Measurements from ENCODE around the gene HNF4A.

Gene HNF4A

DNA sequence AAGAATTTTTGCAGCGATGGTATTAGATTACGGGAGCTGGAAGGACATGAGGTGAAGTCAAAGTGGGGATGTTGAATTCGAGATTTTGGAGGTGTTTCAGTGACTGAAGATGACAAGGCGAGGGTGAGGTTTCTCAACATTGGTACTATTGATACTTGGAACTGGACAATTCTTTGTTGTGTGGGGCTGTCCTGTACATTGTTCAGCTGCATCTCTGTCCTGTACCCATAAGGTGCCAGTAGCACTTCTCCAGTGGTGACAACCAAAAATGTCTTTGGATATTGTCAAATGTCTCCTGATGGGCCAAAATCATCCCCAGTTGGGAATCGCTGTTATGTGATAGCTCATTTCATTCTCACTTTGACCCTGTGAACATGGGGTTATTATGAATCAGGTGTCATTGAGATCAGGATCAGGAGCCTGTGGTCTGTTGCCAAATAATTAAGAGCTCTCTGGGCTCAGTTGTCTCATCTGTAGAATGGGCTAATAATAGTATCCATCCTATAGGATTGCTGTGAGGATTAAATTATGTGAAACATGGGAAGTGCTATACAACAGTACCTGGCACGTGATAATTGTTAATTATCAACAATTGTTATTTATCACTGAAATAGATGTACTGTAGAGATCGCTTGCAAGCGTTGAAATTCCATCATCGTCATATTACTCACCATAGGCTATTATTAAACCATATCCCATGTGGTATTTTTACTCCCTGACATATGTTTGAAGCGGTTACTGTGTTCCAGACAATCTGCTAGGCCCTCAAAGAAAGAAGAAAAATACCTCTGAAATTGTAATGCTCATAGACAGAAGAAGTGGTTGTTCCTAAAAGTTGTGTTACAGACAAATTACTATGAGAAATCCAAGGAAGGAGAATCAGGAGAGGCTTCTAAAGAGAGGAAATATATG, 71.6 kb downstream of the HNF4A start:
- DNase-seq = no peak

DNA sequence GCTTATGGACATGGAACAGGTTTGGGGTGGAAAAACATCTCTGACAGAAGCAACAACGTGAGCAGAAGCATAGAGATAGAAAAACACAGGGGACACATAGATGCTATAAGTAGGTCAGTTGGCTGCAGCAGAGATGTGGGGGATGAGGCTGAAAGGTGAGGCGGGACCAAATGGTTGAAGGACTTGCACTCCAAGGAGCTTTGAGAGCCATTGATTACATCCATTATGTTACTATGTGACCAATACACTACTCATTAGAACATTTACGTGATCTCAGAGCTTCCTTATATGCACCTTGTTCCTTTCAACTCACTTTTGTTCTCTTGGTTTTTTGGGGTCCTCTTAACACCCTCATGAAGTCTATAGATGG, 72.3 kb downstream of the HNF4A start:
- no peak for DNase-seq

DNA sequence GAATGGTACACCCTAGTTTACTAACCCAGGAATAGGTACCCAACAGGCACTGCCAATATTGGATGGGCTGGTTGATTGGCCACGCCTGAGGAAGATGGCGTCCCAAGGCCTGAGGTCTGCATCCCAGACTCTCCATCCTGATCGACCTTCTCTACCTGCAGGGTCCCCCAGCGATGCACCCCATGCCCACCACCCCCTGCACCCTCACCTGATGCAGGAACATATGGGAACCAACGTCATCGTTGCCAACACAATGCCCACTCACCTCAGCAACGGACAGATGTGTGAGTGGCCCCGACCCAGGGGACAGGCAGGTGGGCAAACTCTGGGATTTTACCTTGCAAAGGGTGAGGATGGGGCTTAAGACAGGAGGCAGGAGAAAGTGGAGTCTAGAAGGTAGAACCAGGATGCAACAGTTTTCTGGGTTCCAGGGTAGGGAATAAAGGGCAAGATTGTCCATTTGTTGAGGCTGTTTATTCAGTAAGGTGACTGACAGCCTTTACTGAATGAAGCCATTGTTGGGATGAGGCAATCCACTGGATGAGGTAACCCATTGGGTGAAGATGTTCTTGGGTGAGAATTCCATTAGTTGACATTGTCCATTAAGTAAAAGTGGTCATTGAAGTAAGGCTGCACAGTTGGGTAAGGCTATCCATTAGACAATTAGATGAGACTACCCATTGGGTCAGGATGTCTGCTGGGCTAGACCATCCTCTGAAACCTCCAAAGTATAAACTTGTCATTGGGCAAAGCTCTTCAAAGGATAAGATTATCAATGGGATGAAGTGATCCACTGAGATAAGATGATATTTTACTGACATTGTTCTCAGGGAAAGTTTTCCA, 72.9 kb downstream of the HNF4A start:
- no peak for DNase-seq

DNA sequence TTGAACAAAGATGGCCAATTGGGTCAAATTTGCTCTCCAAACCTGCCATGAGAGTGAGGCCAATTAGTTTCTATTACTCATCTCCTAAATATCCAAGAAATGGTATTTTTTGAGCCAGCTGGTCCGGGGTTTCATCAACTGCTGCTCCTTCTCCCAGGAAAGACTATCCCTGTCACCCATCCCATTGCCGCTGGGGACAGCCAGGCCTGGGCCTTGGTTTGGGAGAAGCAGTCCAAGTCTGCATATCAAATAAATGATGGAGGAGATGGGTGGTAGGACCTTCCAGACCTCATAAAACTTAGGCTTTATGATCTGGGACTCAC, 73.5 kb downstream of the HNF4A start:
- no peak for DNase-seq

DNA sequence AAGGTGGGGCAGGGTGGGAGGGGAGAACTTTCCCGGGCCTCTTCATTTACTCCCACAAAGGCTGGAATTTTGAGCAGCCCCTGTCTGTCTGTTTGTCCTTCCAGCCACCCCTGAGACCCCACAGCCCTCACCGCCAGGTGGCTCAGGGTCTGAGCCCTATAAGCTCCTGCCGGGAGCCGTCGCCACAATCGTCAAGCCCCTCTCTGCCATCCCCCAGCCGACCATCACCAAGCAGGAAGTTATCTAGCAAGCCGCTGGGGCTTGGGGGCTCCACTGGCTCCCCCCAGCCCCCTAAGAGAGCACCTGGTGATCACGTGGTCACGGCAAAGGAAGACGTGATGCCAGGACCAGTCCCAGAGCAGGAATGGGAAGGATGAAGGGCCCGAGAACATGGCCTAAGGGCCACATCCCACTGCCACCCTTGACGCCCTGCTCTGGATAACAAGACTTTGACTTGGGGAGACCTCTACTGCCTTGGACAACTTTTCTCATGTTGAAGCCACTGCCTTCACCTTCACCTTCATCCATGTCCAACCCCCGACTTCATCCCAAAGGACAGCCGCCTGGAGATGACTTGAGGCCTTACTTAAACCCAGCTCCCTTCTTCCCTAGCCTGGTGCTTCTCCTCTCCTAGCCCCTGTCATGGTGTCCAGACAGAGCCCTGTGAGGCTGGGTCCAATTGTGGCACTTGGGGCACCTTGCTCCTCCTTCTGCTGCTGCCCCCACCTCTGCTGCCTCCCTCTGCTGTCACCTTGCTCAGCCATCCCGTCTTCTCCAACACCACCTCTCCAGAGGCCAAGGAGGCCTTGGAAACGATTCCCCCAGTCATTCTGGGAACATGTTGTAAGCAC, 74.1 kb downstream of the HNF4A start:
- DNase-seq = no peak

DNA sequence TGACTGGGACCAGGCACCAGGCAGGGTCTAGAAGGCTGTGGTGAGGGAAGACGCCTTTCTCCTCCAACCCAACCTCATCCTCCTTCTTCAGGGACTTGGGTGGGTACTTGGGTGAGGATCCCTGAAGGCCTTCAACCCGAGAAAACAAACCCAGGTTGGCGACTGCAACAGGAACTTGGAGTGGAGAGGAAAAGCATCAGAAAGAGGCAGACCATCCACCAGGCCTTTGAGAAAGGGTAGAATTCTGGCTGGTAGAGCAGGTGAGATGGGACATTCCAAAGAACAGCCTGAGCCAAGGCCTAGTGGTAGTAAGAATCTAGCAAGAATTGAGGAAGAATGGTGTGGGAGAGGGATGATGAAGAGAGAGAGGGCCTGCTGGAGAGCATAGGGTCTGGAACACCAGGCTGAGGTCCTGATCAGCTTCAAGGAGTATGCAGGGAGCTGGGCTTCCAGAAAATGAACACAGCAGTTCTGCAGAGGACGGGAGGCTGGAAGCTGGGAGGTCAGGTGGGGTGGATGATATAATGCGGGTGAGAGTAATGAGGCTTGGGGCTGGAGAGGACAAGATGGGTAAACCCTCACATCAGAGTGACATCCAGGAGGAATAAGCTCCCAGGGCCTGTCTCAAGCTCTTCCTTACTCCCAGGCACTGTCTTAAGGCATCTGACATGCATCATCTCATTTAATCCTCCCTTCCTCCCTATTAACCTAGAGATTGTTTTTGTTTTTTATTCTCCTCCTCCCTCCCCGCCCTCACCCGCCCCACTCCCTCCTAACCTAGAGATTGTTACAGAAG, 75.0 kb downstream of the HNF4A start:
- no peak for DNase-seq

DNA sequence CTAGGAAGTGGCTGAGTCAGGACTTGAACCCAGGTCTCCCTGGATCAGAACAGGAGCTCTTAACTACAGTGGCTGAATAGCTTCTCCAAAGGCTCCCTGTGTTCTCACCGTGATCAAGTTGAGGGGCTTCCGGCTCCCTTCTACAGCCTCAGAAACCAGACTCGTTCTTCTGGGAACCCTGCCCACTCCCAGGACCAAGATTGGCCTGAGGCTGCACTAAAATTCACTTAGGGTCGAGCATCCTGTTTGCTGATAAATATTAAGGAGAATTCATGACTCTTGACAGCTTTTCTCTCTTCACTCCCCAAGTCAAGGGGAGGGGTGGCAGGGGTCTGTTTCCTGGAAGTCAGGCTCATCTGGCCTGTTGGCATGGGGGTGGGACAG, 75.6 kb downstream of the HNF4A start:
- DNase-seq = no peak

DNA sequence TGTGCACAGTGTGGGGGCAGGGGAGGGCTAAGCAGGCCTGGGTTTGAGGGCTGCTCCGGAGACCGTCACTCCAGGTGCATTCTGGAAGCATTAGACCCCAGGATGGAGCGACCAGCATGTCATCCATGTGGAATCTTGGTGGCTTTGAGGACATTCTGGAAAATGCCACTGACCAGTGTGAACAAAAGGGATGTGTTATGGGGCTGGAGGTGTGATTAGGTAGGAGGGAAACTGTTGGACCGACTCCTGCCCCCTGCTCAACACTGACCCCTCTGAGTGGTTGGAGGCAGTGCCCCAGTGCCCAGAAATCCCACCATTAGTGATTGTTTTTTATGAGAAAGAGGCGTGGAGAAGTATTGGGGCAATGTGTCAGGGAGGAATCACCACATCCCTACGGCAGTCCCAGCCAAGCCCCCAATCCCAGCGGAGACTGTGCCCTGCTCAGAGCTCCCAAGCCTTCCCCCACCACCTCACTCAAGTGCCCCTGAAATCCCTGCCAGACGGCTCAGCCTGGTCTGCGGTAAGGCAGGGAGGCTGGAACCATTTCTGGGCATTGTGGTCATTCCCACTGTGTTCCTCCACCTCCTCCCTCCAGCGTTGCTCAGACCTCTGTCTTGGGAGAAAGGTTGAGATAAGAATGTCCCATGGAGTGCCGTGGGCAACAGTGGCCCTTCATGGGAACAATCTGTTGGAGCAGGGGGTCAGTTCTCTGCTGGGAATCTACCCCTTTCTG, 76.2 kb downstream of the HNF4A start:
- no peak for DNase-seq

DNA sequence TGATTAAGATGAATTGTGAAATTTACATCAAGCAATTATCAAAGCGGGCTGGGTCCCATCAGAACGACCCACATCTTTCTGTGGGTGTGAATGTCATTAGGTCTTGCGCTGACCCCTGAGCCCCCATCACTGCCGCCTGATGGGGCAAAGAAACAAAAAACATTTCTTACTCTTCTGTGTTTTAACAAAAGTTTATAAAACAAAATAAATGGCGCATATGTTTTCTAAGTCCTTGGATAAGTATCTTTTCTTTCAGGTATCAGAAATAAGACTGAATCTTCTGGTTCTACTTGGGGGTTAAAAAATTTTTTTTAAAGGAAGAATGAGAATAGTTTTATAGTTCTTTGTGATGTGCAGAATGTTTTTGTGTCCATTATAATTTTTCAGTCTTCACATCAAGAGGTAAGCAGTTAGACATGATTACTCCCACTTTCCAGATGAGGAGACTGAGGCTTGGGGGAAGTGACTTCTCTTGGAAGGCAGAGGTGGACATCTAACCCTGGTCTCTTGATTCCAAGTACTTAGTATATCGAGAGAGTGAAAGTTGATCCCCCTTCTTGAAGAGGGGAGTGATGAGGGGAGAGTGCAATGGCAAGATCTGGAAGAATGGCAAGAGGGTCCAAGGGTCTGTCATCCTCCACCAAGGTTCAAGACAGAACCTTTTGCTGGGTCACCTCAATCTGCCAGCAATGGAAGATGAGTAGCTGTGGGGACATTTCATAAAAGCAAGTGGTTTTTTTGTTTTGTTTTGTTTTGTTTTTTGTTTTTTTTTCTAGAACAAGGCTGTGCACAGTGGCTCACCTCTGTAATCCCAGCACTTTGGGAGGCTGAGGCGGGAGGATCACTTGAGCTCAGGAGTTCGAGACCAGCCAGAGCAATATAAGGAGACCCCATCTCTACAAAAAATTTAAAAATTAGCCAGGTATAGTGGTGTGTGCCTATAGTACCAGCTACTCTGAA, 77.4 kb downstream of the HNF4A start:
- DNase-seq = no peak

DNA sequence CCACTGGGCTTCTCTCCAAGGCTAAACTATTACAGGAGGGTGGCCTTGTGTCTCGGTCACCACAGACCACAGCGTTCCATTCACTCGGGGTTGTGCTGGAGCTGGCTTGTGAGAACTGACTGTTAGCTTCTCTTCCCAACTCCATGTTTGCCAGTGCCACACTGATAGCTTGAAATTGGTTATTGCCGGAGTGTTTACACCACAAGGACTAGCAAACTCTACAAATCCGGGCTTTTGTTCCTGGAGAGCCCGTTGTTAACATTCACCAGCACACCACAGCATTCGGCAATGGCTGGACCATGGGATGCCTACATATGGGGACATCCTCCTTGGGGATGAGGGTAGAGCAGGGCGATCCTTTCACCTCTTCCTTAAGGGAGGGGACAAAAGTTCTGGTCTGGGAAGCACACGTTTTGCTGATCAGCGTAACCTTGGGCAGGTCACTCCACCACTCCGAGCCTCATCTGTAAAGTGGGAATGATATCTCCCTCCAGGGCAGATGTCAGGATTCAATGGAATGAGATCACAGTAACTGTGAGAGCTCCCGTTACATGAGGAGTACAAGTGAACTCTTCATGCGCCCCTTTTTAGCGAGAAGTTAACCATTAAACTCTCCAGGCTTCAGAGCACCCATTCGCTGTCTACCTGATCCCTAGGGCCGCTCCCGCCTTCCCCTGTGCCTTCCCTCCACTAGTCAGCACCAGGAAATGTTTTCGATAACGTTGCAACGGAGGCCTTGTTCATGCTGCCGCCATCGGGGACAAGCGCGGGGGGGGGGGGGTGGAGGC, 78.4 kb downstream of the HNF4A start:
- no peak for DNase-seq

DNA sequence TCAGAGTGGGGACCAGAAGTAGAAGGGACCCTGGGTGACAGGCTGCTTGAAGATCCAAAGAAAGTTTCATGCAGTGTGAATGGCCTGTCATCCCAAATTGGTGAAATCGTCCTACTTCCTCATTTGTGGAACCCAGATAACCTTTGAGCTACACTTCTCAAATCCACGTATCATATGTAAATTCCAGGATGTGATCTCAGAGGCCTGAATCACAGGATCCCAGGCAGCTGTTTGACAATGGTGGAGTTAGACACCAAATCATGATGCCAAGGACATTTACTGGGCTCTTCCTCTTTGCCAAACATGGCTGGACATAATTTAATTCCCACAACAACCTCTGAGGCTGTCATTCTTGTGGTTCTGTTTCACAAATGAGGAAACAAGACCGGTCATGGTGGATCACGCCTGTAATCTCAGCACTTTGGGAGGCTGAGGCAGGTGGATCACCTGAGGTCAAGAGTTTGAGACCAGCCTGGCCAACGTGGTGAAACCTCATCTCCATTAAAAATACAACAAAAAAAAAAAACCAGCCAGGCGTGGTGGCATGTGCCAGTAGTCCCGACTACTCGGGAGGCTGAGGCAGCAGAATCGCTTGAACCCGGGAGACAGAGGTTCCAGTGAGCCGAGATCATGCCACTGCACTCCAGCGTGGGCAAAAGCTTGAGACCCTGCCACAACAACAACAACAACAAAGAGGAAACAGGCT, 80.3 kb downstream of the HNF4A start:
- no peak for DNase-seq

DNA sequence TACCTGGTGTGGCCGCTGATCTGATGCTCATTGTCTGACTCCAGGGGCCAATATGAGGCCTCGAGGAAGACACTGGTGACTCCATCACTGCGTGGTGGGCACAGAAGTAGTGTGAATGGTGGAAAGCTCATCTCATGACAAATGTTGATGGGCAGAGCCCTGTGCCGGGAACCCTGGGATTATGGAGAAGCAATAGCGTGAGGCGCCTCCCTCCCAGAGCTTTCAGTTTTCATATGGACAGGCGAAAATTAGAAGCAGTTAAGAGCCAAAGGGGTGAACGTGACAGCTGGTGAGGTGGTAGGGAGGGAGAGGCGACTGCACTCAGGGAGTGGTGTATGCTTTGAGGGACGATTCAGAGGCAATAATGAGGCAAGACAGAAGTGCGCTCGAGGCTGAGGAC, 80.9 kb downstream of the HNF4A start:
- no peak for DNase-seq

DNA sequence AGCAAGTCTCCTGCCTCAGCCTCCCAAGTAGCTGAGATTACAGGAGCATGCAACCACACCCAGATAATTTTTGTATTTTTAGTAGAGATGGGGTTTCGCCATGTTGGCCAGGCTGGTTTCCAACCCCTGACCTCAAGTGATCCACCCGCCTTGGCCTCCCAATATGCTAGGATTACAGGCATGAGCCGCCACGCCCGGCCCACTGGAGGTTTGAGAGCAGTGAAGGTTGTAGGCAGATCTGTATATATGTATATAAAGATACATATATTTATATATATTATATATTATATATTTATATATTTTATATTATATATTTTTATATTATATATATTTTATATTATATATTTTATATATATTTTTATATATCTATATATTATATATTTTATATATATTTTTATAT, 82.0 kb downstream of the HNF4A start:
- no peak for DNase-seq

DNA sequence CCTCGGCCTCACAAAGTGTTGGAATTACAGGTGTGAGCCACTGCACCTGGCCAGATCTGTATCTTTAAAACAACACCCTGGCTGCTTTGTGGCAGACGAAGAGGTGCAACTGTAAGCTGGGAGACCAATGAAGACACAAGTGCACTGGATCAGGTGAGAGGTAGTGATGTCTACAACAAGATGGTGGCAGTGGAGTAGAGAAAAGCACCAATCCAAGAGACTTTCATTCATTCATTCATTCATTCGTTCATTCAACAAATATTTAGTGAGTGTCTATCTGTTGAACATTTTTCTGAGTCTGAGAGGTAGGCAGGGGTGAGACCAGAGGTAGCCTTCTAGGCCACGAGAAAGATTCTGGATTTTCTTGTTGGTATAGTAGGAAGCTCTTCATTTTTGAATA, 83.3 kb downstream of the HNF4A start:
- no peak for DNase-seq

DNA sequence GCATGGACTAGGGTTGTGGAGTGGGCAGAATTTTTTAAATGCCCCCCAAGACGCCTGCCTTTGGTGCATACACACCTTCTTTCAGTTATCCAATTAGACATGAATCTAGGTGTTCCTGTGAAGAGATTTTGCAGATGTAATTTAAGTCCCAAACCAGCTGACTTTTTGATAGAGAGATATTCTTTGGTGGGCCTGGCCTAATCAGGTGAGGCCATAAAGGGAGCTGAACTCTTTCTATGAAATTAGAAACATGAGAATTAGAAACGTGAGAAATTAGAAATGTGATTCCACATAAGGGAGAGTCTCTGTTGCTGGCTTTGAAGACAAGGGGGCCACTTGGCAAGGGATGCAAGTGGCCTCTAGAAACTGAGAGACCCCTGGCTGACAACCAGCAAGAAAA, 83.8 kb downstream of the HNF4A start:
- DNase-seq = no peak

DNA sequence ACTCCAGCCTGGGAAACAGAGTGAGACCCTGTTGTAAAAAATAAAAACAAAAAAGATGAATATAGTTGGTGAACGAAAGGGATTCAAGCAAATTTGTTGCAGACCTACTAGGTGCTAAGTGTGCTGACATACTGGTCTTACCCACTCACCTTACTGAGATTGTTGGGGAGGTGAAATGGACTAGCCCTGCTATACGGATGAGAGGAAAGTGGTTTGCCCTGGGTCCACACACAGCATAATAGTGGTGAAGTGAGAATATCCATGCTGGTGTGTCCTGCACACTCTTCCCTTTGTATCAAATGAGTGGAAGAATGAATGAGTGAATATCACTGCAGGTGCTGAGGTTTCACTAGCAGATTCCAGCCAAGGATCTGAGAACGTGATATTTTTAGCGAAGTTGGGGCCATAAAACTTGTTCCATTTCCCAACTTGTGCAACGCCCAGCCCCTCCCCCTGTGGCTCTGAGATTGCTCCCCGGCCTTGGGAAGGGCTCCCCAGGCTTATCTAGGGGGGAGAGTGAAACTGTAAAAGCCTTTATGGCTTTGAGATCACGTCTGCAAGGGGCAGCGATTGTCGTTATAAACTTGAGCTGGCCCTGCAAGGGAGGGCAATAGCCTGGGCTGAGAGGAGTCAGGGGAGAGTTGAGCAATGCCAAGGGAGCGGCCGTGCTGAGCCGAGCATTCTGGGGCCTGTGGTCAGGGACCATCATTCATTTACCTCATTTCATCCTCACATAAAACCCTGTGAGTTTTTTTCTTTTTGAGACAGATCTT, 87.0 kb downstream of the HNF4A start:
- DNase-seq = no peak

DNA sequence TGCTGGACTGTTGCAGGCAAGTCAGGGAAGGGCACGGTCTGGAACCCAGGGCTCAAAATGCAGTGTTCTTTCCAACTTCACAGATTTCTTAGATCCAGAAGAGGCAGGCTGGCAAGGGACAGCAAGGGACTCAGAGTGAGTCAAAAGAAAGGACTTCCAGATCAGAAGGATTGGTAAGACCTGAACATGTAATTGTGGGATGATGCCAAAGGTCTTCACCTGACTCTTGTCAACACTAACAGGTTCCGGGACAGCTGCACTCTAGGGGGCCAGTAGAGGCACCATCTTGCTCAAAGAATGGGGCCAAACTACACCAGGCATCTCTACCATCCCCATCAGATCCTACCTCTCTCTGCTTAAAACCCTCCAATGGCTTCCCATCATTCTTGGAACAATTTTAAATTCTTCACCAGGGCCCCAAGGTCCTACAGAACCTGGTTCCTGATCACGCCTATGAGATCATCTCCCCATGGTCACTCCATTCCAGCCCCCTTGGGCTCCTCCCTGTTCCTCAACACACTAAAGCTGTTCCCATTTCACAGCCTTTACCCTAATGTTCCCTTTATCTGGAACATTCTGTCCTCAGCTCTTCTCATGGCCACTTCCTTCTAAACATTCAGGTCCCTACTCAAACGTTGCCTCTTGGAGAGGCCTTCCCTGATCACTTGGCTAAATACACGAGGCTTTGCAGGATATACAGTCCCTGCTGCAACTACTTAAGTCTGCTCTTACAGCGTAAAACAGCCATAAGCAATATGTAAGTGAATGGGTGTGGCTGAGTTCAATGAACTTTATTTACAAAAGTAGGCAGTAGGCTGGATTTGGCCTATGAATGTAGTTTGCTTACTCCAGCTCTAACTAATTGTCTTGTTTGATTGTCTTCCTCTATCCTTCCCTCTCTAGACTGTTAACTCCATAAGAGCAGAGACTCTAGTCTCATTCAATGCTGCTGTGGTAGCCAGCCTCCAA, 90.5 kb downstream of the HNF4A start:
- DNase-seq = no peak
